CD14-positive monocyte (primary cell): ENCODE data around the gene NAA11. TPM values are rescaled to one million over a fixed set of nuclear protein-coding genes. Genes with fewer than 3 reads are reported as not detected.

Source experiments
- DNase-seq, 3 donors: peaks; one replicate each; pipeline ENCODE4 v3.0.0-alpha.2; 2011 to 2022
- H2AFZ ChIP-seq: 2 replicates; pipeline ENCODE4 v1.6.0; 2012; ENCODE audit warnings: mild to moderate bottlenecking, low read depth, low read length, inconsistent platforms; ENCODE audit not compliant: insufficient read depth, poor library complexity, severe bottlenecking
- H3K27ac ChIP-seq, 2 donors: 1 replicate in 1 of 2; 2 replicates in 1 of 2; pipeline ENCODE4 v1.5.1; 2012 to 2013; ENCODE audit warnings: low read length in 2 of 2, control low read depth in 1 of 2, inconsistent platforms in 1 of 2, low read depth in 1 of 2, mild to moderate bottlenecking in 1 of 2
- H3K27me3 ChIP-seq, 2 donors: one replicate each; pipeline versions ENCODE4 v1.6.0 to v1.6.1; 2011 to 2013; ENCODE audit warnings: low read length in 2 of 2; ENCODE audit not compliant: control insufficient read depth in 2 of 2, insufficient read depth in 2 of 2
- H3K36me3 ChIP-seq, 2 donors: replicated peaks in 1 of 2; 1 replicate in 1 of 2; 2 replicates in 1 of 2; pipeline versions ENCODE4 v1.5.1 to v1.6.1; 2012 to 2013; ENCODE audit warnings: low read length in 2 of 2, control low read depth in 1 of 2, inconsistent platforms in 1 of 2, mild to moderate bottlenecking in 1 of 2; ENCODE audit not compliant: insufficient read depth in 2 of 2, control insufficient read depth in 1 of 2
- H3K4me1 ChIP-seq, 2 donors: 1 replicate in 1 of 2; 2 replicates in 1 of 2; pipeline versions ENCODE4 v1.5.1 to v1.6.1; 2012 to 2013; ENCODE audit warnings: low read length in 2 of 2, control low read depth in 1 of 2, inconsistent platforms in 1 of 2, mild to moderate bottlenecking in 1 of 2, moderate library complexity in 1 of 2; ENCODE audit not compliant: insufficient read depth in 2 of 2, control insufficient read depth in 1 of 2
- H3K4me2 ChIP-seq: replicated peaks from 2 replicates; pipeline ENCODE3; 2012; ENCODE audit warnings: low read length, moderate library complexity, mild to moderate bottlenecking; ENCODE audit not compliant: poor library complexity, severe bottlenecking; ENCODE audit errors: extremely low read depth
- H3K4me3 ChIP-seq, 3 experiments: fragments of 200-600 bp in 1 of 3; sonication (generic) in 1 of 3; replicated peaks in 1 of 3; 1 replicate in 2 of 3; 2 replicates in 1 of 3; pipeline ENCODE4 v1.5.1; 2011 to 2013; ENCODE audit warnings: low read length in 3 of 3, mild to moderate bottlenecking in 3 of 3, control low read depth in 2 of 3, low read depth in 2 of 3, inconsistent platforms in 1 of 3, moderate library complexity in 1 of 3
- H3K79me2 ChIP-seq: 2 replicates; pipeline ENCODE4 v1.6.0; 2012; ENCODE audit warnings: mild to moderate bottlenecking, control low read depth, inconsistent platforms, low read length, moderate library complexity; ENCODE audit not compliant: insufficient read depth
- H3K9ac ChIP-seq: 2 replicates; pipeline ENCODE4 v1.6.0; 2017; ENCODE audit warnings: low read length, mild to moderate bottlenecking; ENCODE audit not compliant: insufficient read depth, poor library complexity, severe bottlenecking
- H3K9me3 ChIP-seq, 2 donors: replicated peaks in 1 of 2; 1 replicate in 1 of 2; 2 replicates in 1 of 2; pipeline versions ENCODE4 v1.5.1 to v1.6.1; 2012 to 2013; ENCODE audit warnings: low read length in 2 of 2, control low read depth in 1 of 2; ENCODE audit not compliant: control insufficient read depth in 1 of 2, insufficient read depth in 1 of 2
- H4K20me1 ChIP-seq: 2 replicates; pipeline ENCODE4 v1.6.0; 2012; ENCODE audit warnings: mild to moderate bottlenecking, low read length, control low read depth, moderate library complexity; ENCODE audit not compliant: insufficient read depth
- H3K27ac Mint-ChIP-seq, 7 donors: one replicate each; pipeline ENCODE4 v1.8.0; 2020; ENCODE audit warnings: mild to moderate bottlenecking in 7 of 7, mixed read lengths in 7 of 7, moderate library complexity in 6 of 7, inconsistent platforms in 2 of 7
- H3K27me3 Mint-ChIP-seq, 3 donors: one replicate each; pipeline ENCODE4 v1.8.0; 2021 to 2022; ENCODE audit warnings: low read depth in 3 of 3, mild to moderate bottlenecking in 3 of 3, mixed read lengths in 3 of 3, moderate library complexity in 3 of 3, inconsistent platforms in 1 of 3
- H3K36me3 Mint-ChIP-seq, 2 donors: one replicate each; pipeline ENCODE4 v1.8.0; 2020; ENCODE audit warnings: mixed read lengths in 2 of 2, inconsistent platforms in 1 of 2, mild to moderate bottlenecking in 1 of 2
- H3K4me1 Mint-ChIP-seq: one replicate; pipeline ENCODE4 v1.8.0; 2020; ENCODE audit warnings: mild to moderate bottlenecking, mixed read lengths
- H3K4me3 Mint-ChIP-seq, 2 donors: one replicate each; pipeline ENCODE4 v1.8.0; 2020; ENCODE audit warnings: mild to moderate bottlenecking in 2 of 2, mixed read lengths in 2 of 2, moderate library complexity in 1 of 2
- H3K9me3 Mint-ChIP-seq, 7 donors: one replicate each; pipeline ENCODE4 v1.8.0; 2020 to 2022; ENCODE audit warnings: mixed read lengths in 7 of 7, mild to moderate bottlenecking in 6 of 7, moderate library complexity in 6 of 7, inconsistent platforms in 2 of 7
- WGBS: methylation state at CpG from one replicate; pipeline ENCODE4 v1.1.5; 2013; ENCODE audit warnings: missing lambda C conversion rate; ENCODE audit not compliant: insufficient coverage; 5-methylcytosine and 5-hydroxymethylcytosine counted together
- intact Hi-C, 2 donors: fragments of 100-400 bp; cut with micrococcal nuclease; formaldehyde crosslinking; loops; one replicate each; pipeline versions ENCODE4 v1.15.0 to v1.15.1; 2023
- polyA plus RNA-seq, 3 donors: library from polyadenylated mRNA; depleted of rRNA in 1 of 3; unstranded in 2 of 3; stranded (reverse) in 1 of 3; fragments of 300-500 nt in 2 of 3; fragments of >200 nt in 1 of 3; fragmentation: Illumina TruSeq in 2 of 3; gene quantifications; 1 replicate in 2 of 3; 2 replicates in 1 of 3; pipeline ENCODE4 v1.2.3, GENCODE V29; 2012 to 2021
- TF ChIP-seq, protein P1 (sequence below): fragments of 200-600 bp; IDR thresholded peaks from one replicate; pipeline ENCODE4 v1.8.0; 2022; ENCODE audit warnings: antibody characterized with exemption, mild to moderate bottlenecking

NAA11 gene
- polyA plus RNA-seq, 3 donors, result not detected

DNA sequence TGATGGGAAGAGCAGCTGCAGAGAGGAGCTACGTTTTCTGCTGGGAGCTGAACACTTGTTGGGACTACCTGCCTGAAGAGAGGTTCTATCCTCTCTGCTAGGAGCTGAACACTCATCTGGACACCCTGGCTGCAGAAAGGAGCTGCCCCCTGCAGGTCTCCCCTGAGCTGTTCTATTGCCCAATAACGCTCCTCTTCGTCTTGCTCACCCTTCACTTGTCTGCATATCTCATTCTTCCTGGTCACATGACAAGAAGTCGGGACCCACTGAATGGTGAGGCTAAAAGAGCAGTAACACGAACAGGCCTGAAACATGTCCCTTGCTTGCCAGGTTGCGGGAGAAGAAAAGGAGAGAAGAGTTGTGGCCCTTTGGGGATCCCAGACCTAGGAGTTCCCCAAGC, 27.8 kb downstream of the NAA11 start:
- Histone ChIP-seq H3K79me2 (no peaks in the 10 kb centered on the region), H3K9ac (no peak overlapping the region), H3K9me3 (peaks cover 0 to 8% of the 10 kb centered on the region in 2 donors), H3K4me1 (no peaks in the 10 kb centered on the region), H3K4me2 (no peak overlapping the region), H4K20me1 (no peaks in the 10 kb centered on the region), H3K36me3 (no peaks in the 10 kb centered on the region), H3K27me3 (no peaks in the 10 kb centered on the region), H2AFZ (no peak overlapping the region), H3K27ac (no peak overlapping the region), H3K4me3 (no peak overlapping the region)
- WGBS, result 95% methylated on average over 4 of the region's 6 CpGs
- intact Hi-C loops, result no loop called here
- TF ChIP-seq, protein P1, sequence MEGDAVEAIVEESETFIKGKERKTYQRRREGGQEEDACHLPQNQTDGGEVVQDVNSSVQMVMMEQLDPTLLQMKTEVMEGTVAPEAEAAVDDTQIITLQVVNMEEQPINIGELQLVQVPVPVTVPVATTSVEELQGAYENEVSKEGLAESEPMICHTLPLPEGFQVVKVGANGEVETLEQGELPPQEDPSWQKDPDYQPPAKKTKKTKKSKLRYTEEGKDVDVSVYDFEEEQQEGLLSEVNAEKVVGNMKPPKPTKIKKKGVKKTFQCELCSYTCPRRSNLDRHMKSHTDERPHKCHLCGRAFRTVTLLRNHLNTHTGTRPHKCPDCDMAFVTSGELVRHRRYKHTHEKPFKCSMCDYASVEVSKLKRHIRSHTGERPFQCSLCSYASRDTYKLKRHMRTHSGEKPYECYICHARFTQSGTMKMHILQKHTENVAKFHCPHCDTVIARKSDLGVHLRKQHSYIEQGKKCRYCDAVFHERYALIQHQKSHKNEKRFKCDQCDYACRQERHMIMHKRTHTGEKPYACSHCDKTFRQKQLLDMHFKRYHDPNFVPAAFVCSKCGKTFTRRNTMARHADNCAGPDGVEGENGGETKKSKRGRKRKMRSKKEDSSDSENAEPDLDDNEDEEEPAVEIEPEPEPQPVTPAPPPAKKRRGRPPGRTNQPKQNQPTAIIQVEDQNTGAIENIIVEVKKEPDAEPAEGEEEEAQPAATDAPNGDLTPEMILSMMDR, result no peak
- Mint-ChIP-seq H3K27ac (no peak overlapping the region), H3K4me3 (no peak overlapping the region), H3K27me3 (peaks cover 0 to 2% (median 0%) of the 10 kb centered on the region in 3 donors), H3K4me1 (no peaks in the 10 kb centered on the region), H3K36me3 (no peaks in the 10 kb centered on the region), H3K9me3 (peaks cover 0 to 4% (median 2%) of the 10 kb centered on the region in 7 donors)
- DNase-seq, result no peak

DNA sequence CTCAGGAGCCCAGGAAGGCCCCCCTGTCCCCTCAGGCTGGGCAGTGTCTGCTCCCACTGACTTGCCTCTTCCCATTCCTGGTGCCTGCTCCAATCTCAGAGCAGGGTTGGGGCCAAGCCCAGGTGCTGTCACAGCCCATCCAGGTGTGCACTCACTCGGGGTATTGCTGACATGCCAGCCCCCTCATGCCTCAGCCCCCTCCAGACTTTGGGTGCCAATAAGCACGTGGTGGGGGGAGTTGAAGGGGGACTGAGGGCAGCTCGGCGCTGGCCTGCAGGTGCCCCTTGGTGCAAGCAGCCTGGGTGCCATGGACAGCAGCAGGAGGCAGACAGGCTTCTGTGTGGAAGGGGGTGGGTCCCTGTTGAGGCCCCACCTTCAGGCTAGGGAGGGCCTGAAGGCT, 28.4 kb downstream of the NAA11 start:
- H3K27me3 ChIP-seq, result no peaks in the 10 kb centered on the region
- no peaks in the 10 kb centered on the region for H4K20me1 ChIP-seq
- intact Hi-C loops, result no loop called here
- TF ChIP-seq, protein P1, result no peak
- no peak for DNase-seq
- H3K9me3 ChIP-seq, result peaks cover 0 to 8% of the 10 kb centered on the region in 2 donors
- H3K36me3 ChIP-seq, result no peaks in the 10 kb centered on the region
- H3K4me3 ChIP-seq, result no peak overlapping the region
- H3K4me2 ChIP-seq, result no peak overlapping the region
- H3K27me3 Mint-ChIP-seq, result peaks cover 0 to 2% (median 0%) of the 10 kb centered on the region in 3 donors
- H3K36me3 Mint-ChIP-seq, result no peaks in the 10 kb centered on the region
- no peak overlapping the region for H3K9ac ChIP-seq
- WGBS, result no CpG with 5 or more reads among the region's 4 CpGs
- H3K4me3 Mint-ChIP-seq, result no peak overlapping the region
- no peak overlapping the region for H3K27ac Mint-ChIP-seq
- H3K4me1 Mint-ChIP-seq, result no peaks in the 10 kb centered on the region
- H3K9me3 Mint-ChIP-seq, result peaks cover 0 to 4% (median 2%) of the 10 kb centered on the region in 7 donors
- H3K79me2 ChIP-seq, result no peaks in the 10 kb centered on the region
- no peak overlapping the region for H2AFZ ChIP-seq
- no peak overlapping the region for H3K27ac ChIP-seq
- H3K4me1 ChIP-seq, result no peaks in the 10 kb centered on the region
